Activated T-cell treated with anti-CD3 and anti-CD28 coated beads for 1 hour (primary cell): ENCODE measurements around the gene CRCP.

Experiments
- DNase-seq: peaks from one replicate; pipeline ENCODE4 v3.0.0-alpha.2; 2020; ENCODE audit warnings: low read depth

CRCP gene

DNA sequence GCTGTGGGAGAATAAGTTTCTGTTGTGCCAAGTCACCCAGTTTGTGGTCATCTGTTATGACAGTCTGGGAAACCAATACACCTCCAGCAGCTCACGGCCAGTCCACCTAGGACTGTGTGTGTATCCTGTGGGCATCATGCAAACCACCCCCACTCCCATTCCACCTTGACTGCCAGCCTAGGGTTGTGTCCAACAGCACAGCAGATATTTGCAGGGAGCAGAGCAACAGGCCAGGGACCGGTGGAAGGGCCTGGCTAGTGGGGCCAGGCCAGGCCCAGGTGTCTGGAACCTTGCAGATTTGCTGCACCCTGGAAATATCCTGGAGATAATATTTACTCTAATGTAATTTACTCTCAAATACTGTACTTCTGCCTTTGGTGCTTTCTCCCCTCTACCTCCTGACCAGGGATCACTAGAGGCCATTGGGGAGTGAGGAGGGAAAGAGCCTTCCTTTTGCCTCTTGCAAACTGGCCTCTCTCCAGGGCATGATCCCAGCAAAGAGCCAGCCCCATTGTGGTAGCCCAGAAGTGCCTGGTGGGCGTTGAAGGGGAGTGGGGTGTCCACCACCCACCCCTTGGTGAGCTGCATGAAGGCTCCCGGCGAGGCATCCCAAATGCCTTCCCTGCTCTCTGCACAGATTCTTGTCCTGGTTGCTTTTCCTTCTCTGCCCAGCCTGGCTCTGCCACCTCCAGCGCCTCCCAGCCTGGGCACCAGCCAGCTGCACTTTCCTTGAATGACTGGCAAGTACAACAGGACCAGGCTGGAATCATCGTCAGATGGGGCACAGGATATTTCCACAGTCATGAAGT, 75.3 kb downstream of the CRCP start:
- no peak for DNase-seq

DNA sequence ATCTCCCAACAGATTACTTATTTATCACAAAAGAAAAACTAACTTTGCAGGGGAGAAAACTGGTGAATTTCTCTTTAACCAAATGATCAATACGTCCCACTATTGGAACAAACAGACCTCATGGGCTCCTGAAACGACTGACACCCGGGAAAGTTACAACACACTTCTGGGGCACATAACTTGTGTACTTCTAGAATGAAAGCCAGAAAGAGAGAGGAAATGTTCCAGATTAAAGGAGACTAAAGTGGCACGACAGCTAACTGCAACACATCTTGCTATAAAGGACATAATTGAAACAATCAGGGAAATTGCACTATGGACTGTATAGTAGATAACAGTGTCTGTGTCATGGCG, 75.8 kb downstream of the CRCP start:
- DNase-seq: no peak

DNA sequence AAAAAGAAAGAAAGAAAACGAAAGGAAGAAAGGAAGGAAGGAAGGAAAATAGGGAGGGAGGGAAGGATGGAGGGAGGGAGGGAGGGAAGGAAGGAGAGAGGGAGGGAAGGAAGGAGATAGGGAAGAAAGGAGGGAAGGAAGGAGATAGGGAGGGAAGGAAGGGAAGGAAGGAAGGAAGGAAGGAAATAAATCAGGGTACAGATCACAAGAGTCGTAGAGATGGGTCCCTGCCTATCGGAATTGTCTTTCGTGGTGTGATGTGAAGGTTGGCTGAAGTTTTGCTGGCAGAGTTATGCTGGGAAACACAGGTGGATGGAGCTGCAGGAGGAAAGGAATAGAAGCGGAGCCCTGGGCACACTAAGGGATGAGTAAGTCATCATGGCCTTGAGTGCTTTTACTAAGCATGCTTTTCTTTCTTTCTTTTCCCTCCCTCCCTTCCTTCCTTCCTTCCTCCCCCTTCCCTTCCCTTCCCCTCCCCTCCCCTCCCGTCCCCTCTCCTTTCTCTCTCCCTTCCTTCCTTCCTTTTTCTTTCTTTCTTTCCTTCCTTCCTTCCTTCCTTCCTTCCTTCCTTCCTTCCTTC, 78.6 kb downstream of the CRCP start:
- DNase-seq: no peak

DNA sequence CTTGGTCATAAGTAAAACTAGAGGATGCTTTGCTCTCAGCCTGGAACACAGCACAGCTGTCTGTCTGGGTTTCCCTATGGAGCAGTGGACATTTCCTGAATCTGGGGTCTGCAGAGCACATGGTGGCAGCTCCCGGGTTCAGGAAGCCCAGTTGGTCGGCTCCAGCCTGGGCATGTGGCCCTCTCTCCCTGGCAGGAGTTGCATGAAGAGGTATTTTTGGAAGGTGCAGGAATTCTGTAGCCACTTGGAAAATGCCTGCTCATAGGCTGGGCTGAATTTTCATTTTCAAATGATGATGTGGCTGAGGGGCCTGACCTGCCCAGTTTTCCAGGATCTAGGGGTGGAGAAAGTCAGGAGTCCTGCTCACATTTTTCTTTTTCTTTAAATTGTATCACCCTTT, 83.8 kb downstream of the CRCP start:
- no peak for DNase-seq

DNA sequence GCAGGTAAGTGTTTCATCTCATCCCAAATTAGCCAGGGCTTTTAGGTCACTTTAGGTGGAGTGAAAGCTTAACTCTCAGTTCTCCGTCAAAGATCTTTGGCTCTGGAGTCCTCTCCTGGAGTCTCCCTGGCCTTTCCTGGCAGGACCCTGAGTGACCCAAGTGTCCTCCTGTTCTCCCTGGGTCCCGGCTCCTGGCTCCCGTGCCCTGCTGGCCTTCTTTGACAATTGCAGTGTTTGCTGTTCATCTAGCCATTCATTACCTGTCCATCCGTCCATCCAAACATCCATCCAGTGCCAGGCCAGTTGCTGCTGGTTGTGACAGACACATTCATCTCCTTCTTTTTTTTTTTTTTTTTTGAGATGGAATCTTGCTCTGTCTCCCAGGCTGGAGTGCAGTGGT, 84.3 kb downstream of the CRCP start:
- DNase-seq: no peak

DNA sequence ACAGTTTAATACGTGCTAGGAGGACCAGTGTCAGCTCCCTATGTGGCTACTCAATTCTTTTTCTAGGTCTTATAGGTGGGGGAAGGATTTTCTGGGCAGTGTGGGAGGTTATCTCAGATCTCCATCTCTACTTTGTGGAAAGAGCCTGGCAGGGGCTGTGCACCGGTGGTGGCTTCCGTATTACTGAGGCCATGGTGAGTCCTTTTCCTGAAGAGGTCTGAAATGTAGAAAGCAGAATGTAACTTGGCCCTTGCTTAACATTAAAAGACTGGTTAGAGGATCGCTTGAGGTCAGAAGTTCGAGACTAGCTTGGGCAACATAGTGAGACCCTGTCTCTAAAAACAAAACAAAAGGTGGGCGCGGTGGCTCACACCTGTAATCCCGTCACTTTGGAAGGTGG, 87.8 kb downstream of the CRCP start:
- no peak for DNase-seq
